GM21367 (cell line): ENCODE data around the gene CMTM5.

Experiments
- ATAC-seq: cut with Tn5 transposase; IDR thresholded peaks from one replicate; pipeline ENCODE4 v1.9.1; 2021; ENCODE audit not compliant: unreplicated experiment

The CMTM5 gene

DNA sequence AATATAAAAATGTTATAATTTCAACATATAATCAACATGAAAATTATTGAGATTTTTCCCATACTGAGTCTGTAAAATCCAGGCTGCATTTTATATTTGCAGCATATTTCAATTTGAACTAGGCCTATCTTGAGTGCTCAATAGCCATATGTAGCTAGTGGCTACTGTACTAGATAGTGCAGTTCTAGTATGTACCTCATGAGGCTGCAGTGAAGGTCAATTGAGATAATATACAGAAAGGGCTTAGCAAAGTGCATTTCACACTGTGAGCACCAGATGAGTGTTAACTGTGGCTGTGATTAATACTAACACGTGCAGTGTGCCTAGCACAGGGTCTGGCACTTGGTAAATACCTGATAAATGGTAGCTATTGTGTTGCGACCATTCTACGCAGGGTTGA is 18.8 kb upstream of the CMTM5 start:
- no peak for ATAC-seq

DNA sequence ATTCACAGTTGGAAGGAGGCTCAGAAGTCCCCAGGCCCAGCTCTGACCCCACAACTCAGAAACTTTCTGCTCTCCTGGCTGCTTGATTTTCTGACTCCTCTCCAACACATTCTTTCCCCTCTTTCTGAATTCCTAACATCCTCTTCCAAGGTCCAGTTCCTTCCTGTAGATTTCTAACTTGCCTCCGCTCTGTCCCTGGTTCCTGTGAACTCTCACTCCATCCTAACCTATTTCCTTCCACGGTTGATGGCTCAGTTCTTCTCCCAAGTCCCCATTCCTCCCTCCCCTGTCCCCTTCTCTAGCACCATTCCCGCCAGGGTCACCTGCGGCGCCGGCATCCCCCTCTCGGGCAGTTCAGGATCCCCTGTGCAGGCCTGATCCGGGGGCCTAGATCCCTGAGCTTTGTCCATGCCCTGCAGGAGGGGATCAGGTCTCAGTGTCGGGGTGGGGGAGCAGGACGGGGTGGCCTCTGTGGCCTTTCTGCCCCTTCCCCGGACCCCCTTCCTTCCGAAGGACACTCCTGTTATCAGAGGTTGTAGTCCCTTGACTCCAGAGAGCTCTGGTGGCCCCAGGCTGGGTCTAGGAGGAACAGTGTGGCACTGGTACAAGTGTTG is 18.2 kb upstream of the CMTM5 start:
- no peak for ATAC-seq

DNA sequence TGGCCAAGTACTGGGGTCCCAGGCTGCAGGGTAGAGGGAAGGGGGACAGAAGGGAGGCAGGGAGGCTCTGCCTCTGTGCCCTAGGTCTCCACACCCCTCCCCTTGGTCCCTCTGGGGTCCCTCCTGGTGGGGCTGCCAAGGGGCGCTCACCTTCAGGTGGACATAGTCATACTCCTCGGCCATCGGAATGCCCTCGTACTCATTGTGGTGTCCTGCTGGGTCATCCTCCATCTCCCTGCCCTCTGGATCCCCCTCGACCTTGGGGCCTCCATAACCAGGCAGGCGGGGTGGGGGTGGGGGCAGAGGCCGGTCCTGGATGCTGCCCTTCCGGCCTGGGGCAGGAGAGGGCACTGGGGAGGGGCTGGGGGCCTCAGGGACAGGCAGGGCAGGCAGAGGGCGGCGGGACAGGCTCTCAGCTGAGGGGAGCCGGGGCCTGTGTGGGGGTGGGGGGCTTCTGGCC is 17.6 kb upstream of the CMTM5 start:
- ATAC-seq, result no peak

DNA sequence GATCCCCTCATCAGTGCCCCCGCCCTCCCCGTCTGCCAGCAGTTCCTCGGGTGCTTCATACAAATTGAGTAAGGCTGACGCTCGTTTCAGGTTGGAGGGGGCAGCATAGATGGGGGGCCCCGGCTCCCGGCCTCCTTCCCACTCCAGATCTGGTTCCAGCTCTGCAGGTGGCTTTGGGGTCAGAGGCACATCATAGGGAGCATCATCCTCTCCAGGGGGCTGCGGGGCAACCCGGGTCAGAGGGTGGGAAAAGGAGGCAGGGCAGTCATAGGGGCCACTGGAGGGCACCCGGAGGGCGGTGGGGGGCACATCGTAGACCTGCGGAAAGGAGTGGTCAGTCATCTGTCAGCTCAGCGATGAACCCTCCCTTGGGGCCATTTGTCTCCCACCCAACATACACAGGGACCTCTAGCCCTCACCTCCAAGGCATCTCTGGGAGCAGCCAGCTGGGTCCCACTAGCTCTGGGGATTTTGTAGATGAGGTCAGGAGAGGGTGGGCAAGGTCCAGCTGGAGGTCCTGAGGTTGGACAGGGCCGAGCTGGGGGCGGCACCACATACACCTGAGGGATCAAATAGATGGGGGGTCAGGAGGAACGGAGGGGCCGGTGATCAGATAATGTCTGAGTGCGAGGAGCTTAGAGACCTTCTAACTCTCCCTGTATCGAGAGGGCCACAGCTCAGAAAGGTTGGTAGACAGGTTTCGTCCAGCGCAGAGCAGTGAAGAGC is 17.0 kb upstream of the CMTM5 start:
- ATAC-seq, result no peak

DNA sequence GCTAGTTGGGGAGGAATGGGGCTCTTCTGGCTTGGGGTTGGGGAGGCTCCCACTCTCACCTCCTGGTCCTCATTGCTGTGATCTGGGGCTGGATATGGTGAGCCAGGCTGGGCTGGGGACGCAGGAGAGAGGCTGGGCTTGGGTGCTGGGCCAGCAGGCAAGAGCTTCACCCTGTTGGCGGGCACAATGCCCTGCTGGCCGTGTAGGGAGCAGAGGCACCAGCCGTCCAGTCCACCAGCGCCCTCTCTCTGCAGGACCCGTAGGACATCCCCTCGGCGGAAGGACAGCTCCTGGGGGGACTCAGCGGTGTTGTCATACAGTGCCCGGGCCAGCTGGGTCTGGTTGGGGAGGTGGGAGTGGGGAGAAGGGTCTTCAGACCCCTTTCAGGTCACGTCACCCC is 16.4 kb upstream of the CMTM5 start:
- ATAC-seq, result no peak

DNA sequence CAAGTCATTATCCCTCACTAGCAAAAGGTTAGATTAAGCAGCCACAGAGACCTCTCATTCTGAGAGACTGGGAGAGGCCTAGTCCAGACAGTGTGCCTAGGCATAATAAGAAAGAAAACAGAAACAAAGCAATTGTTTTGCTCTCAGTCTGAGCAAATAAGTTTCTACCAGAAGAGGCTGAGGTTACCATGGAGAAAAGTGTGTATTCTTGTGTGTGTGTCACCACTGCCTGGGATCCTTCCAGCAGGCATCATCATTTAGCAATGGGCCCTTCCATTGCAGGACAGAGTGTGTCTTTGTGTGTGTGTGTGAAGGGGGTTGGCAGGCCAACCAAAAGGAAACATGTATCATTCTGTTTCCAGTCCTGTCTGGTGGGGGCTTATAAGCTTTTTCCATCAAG is 15.5 kb upstream of the CMTM5 start:
- no peak for ATAC-seq

DNA sequence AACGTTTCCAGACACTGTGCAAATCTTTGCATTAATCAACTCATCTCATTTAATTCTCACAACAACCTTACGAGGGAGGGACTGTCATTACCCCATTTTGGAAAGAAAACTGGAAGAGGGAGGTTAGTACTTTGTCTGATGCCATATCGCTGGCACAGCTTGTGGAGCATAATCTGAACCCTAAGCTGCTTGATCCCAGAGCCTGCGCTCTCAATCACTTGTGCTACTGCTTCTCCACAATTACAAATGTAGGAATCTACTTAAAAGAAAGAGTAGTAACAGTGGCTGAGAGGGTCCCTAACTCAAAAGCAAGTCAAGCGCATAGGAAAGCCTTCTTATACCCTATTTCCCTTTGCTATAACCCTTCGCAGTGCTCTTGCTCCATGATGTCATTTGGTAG is 15.1 kb upstream of the CMTM5 start:
- no peak for ATAC-seq

DNA sequence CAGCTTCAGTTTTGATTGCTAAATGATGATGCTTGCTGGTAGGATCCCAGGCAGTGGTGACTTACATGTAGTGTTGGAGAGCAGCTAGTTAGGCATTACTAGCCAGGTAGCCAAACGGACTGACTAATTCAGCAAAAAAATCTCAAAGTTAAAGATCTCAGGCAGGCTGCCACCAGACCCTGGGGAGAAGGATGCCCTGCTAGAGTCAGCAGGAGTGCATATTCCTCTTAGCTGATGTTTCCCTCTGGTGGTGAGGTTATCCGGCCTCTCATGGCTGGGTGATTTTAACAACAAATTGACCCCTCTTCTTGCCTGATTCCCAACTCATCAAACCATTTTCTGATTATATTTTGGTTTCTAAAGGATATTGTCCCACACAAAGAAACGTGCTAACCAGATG is 14.6 kb upstream of the CMTM5 start:
- no peak for ATAC-seq

DNA sequence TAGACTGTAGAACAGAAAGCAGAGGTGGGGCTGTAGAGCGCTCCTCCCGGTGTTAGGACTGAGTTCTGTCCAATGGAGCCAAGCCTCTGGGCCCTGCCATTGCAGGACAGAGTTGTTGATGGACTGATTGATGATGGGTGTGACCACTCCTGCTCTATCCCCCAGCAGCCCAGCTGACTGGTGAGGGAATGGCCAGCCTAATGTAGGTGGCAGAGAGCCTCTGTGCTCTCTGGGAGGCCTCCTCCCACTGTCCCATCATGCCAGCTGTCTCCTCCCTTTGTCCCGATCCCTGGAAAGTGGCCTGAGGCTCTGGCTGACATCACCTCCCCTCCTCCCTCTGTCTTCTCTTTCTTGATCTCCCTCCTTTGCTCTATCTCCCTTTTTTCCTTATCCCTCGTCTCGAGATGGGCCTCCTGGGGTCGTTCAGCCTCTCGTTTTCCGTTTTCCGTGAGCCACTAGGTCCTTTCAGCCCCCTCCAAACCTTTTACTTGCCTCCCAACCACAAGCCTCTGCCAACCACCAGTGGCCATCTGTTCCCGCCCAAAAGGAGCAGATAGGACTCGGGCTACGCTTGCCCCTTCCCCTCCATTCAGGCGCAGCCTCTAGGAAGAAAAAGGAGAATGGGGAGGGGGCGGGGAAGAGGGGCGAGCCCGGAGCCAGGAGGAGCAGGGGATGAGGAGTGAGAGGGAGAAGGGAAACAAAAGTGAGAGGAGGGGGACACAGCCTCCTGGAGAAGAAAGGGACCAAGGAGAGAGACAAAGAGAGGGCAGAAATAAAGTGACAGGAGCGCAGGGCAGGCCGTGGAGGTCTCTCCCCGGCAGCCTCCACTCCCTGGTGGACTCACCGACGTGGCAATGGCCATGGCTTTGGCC is 12.4 kb upstream of the CMTM5 start:
- ATAC-seq, result no peak

DNA sequence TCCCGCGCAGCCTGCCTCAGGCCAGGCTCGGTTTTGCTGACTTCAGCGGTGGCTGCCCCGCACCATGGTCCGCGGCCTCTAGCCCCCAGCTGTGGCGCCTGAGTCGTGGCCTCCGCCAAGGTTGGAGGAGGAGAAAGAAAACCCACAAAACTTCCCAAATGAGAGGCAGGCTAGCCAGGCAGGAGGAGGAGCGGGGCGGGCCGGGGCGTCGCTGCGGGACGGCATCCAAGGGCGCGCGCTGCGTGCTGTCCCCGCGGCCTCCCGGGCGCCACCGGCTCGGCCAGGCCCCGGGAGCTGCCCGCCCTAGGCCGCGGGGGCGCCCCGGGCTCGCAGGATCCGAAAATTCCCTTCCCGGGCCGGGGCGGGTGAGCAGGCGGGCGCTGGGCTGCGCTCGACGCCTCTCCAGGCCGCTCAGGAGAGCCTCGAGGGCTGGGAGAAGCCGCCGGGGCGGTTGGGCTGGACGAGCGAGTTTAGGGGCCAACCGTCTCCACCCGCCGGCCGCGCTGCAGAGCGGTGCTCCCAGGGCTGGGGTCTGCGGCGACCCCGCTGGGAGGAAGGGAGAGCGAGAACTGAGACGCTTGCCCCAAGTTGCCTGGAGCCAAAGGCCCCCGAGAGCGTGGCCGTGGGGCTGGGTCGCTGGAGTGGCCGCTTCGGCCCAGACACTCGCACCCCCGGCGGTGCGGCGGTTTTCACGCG is 11.7 kb upstream of the CMTM5 start, which contains the start of gene EFS:
EFS (minus strand) TSS at position 137 of the 696 bp plus-strand sequence. CDS start 147 bp downstream, outside the sequence.
- ATAC-seq, result no peak

DNA sequence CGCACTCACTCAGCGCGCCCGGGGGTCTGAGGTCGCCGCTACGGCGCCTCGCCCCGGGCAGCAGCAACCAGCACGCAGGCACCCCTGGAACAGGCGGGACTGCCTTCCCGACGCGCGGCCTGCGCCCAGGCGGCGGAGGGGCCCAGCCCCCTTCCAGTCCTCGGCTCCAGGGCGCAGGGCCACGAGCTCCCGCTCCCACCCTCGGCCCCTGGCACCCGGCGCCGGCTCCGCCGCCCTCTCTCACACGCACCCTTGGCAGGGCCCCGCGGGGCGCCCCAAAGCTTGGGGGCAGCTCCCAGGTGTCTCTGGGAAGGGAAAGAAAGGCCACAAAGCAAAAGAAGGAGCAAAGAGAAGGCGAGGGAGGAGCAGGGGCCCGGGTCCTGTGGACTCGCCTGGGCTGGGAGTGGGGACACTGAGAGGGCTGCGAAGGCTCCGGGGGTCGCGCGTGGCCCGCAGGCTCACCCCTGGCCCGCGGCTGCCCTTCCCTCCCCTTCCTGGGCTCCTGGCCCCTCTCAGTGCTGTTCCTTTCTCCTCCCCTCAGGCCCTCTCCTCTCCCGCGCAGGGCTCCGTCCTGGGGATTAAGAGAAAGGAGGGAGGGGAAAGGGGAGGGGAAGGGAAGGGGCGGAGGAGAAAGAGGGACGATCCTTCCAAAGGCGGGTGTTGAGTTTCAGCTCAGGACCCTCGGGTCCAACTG is 11.0 kb upstream of the CMTM5 start:
- ATAC-seq, result no peak

DNA sequence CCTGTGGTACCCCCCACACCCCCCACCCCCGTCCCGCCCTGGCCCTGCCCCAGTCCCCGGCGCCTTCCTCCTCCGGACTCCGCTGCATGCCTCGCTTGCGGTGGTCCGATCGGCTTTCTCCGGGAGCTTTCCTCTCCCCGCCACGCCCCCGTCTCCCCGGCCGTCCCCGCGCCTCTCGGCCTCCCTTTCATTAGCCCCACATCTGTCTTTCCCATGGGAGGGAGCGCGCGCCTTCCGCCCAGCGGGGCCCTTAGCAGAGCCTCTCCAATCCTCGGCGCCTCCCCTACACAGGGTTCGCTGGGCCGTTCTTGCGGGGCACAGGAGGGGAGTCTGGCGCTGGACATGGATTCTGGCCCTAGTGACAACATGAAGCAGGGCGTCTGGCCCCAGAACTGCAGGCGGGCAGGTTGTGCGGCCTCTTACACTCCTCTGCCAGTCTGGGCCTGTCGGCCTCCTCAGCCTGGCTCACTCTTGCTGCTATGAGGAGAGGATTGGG is 10.4 kb upstream of the CMTM5 start:
- no peak for ATAC-seq

DNA sequence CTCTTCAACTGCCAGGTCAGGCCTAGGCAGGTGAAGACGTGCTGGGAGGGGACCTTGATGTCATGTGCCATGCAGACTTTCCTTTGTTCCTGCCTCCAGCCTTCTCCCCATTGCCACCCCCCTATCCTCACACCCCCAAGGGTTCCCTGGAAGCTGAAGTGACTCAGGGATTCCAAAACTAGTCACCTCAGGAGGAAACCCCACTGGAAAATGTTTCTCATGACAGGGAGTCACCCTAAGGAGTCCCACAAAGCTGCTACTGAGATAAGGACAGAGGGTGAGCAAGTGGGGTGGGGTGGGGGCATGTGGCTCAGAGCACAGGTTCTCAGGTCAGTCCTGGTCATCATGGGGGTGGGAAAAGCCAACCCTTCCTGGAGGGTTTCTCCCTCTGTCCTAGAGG is 6.6 kb upstream of the CMTM5 start:
- ATAC-seq, result no peak

DNA sequence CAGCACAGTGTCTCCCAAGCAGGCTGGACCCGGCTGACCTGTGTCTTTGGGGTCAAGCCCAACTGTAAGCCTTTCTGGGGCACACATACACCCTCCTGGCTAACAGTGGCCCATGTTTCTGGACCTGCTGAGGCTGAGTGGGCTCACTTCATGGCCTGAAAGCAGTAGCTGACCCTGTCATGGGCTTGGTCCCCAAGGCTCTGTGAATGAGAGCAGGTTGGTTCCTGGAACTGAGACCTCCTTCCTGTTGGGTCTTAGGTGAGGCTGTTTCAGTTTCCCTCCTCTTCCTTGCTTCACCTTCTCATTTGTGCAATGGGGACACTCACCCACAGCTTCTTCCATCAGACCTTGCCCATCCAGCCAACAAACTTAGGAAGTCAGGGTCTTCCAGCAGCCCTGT is 5.0 kb upstream of the CMTM5 start:
- ATAC-seq, result no peak

DNA sequence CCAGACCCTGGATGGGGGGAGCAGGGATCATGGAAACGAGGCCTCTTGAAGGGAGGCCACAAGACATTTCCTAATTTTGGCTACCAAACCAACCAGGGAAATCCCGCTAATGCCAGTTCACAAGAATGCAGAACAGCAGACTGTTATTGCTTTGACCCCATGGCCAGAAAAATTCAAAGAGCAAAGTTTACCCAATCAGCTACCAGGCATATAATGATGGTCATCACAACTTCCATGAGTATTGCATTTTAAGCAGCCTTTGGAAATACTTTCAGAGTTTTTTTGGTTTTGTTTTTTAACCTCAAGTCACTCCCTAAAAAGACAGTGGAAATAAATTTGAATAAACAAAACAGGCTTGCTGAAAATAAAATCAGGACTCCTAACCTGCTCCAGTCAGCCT is 4.3 kb upstream of the CMTM5 start, which contains the start of gene IL25:
IL25 (plus strand) TSS at position 301 of the 400 bp plus-strand sequence.
- ATAC-seq, result no peak

DNA sequence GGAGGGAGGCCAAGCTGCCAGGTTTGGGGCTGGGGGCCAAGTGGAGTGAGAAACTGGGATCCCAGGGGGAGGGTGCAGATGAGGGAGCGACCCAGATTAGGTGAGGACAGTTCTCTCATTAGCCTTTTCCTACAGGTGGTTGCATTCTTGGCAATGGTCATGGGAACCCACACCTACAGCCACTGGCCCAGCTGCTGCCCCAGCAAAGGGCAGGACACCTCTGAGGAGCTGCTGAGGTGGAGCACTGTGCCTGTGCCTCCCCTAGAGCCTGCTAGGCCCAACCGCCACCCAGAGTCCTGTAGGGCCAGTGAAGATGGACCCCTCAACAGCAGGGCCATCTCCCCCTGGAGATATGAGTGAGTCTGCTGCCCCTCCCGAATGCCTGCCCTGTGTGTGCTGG is 3.8 kb upstream of the CMTM5 start:
- no peak for ATAC-seq

DNA sequence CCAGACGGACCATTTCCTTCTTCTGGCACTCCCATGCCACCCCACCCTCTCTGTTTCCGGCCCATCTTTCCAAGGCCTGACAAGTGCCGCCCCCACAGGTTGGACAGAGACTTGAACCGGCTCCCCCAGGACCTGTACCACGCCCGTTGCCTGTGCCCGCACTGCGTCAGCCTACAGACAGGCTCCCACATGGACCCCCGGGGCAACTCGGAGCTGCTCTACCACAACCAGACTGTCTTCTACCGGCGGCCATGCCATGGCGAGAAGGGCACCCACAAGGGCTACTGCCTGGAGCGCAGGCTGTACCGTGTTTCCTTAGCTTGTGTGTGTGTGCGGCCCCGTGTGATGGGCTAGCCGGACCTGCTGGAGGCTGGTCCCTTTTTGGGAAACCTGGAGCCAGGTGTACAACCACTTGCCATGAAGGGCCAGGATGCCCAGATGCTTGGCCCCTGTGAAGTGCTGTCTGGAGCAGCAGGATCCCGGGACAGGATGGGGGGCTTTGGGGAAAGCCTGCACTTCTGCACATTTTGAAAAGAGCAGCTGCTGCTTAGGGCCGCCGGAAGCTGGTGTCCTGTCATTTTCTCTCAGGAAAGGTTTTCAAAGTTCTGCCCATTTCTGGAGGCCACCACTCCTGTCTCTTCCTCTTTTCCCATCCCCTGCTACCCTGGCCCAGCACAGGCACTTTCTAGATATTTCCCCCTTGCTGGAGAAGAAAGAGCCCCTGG is 1.2 kb upstream of the CMTM5 start:
- ATAC-seq, result no peak

DNA sequence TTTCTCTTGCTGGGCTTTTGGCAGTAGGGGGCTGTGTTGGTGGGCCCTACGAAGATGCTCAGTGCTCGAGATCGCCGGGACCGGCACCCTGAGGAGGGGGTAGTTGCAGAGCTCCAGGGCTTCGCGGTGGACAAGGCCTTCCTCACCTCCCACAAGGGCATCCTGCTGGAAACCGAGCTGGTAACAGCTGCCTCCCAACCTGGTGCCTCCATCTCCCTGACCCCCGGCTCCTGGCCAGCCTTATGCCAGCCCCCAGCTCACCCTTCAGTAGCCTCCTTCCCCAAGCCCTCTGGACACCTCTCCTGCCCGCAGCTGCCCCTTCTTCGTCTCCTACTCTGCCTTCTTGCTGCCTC is 328 bp downstream of the CMTM5 start:
- ATAC-seq, result no peak
